Esophagus (tissue), 2 donors: ENCODE measurements around the gene ERC2. TPM values are rescaled to one million over a fixed set of nuclear protein-coding genes. Genes with fewer than 3 reads are reported as not detected.

Experiments used
- H3K27ac ChIP-seq, 2 donors: one replicate each; pipeline ENCODE4 v1.5.1; 2013; ENCODE audit warnings: low read depth in 2 of 2, mild to moderate bottlenecking in 2 of 2, inconsistent platforms in 1 of 2, low read length in 1 of 2, moderate library complexity in 1 of 2
- H3K27me3 ChIP-seq, 2 donors: one replicate each; pipeline ENCODE4 v1.6.1; 2013; ENCODE audit warnings: low read length in 2 of 2, control low read depth in 1 of 2, mild to moderate bottlenecking in 1 of 2; ENCODE audit not compliant: insufficient read depth in 2 of 2, control insufficient read depth in 1 of 2
- H3K36me3 ChIP-seq, 2 donors: one replicate each; pipeline ENCODE4 v1.6.1; 2013; ENCODE audit warnings: low read length in 1 of 2; ENCODE audit not compliant: control insufficient read depth in 2 of 2, insufficient read depth in 2 of 2
- H3K4me1 ChIP-seq, 2 donors: one replicate each; pipeline ENCODE4 v1.6.1; 2013; ENCODE audit warnings: low read length in 1 of 2; ENCODE audit not compliant: control insufficient read depth in 2 of 2, insufficient read depth in 2 of 2
- H3K4me3 ChIP-seq, 2 donors: one replicate each; pipeline ENCODE4 v1.5.1; 2013; ENCODE audit warnings: low read length in 2 of 2, mild to moderate bottlenecking in 2 of 2, low read depth in 1 of 2, moderate library complexity in 1 of 2
- H3K9me3 ChIP-seq, 2 donors: one replicate each; pipeline ENCODE4 v1.6.1; 2013; ENCODE audit warnings: mild to moderate bottlenecking in 2 of 2, low read depth in 1 of 2, low read length in 1 of 2, moderate library complexity in 1 of 2; ENCODE audit not compliant: control insufficient read depth in 2 of 2, insufficient read depth in 1 of 2
- polyA plus RNA-seq, 2 donors: library from polyadenylated mRNA; stranded (reverse); fragments of 200-250 nt; gene quantifications; one replicate each; pipeline ENCODE4 v1.2.3, GENCODE V29; 2013
- donor health status: healthy with polysubstance abuse.
- donor health status: Bipolar disorder and iron deficiency.

ERC2 gene
- polyA plus RNA-seq, 2 donors: 0.18 to 0.20 TPM

GRCh38 chr3:55459838-55460237 is 1008.4 kb downstream of the ERC2 start:
- H3K4me3 ChIP-seq: no peak overlapping the region
- H3K9me3 ChIP-seq: no peaks in the 10 kb centered on the region
- H3K27ac ChIP-seq: no peak overlapping the region
- H3K27me3 ChIP-seq: no peaks in the 10 kb centered on the region
- no peaks in the 10 kb centered on the region for H3K4me1 ChIP-seq
- H3K36me3 ChIP-seq: no peaks in the 10 kb centered on the region

Other genes starting within 250 kb of the ERC2 start
- 1 to 10 TPM; 5.0 to 6.6 TPM for gene CCDC66, start 88.7 kb upstream of the ERC2 start, polyA plus RNA-seq
- gene TASOR, start 214.8 kb upstream of the ERC2 start, polyA plus RNA-seq: 10 to 100 TPM; 14.2 to 15.6 TPM